A549 (cell line): ENCODE measurements around the gene CHID1. TPM values are rescaled to one million over a fixed set of nuclear protein-coding genes. Genes with fewer than 3 reads are reported as not detected.

Source experiments
- ATAC-seq, 2 experiments: fragments of 200-7000 bp in 1 of 2; fragments of >200 bp in 1 of 2; cut with Nextera tagmentation in 1 of 2; cut with Tn5 transposase in 1 of 2; 3 replicates each; pipeline versions ENCODE4 v1.8.0 to v1.9.1; 2018 to 2020; ENCODE audit warnings: mild to moderate bottlenecking in 1 of 2, moderate library complexity in 1 of 2
- CTCF ChIA-PET: fragments of 300-600 bp; sonication (Branson Sonifier 250); formaldehyde crosslinking; extraction: SDS; loops from one replicate; lab custom pipeline; 2021; ENCODE audit warnings: antibody characterized with exemption, inconsistent platforms; lab: Yijun Ruan, JAX
- POLR2A ChIA-PET: fragments of 350-600 bp; formaldehyde crosslinking; extraction: SDS; loops from one replicate; lab custom pipeline; 2021; ENCODE audit warnings: antibody characterized with exemption, inconsistent platforms; lab: Yijun Ruan, JAX
- DNase-seq, 2 experiments: peaks; one replicate each; pipeline versions ENCODE4 v3.0.0 to v3.0.0-alpha.2; 2011 to 2016; ENCODE audit warnings: low read depth in 1 of 2, low spot score in 1 of 2
- FAIRE-seq: peaks from 2 replicates; lab custom pipeline; 2011; peaks lifted over from hg19 to GRCh38; lab: Jason Lieb, UNC
- H3K27ac ChIP-seq, 2 experiments: fragments of >200 bp; sonication (Bioruptor Twin); formaldehyde crosslinking; 3 replicates each; pipeline ENCODE4 v1.5.1; 2016 to 2017
- H3K4me1 ChIP-seq: fragments of >200 bp; sonication (Bioruptor Twin); formaldehyde crosslinking; 3 replicates; pipeline ENCODE4 v1.6.1; 2016
- H3K4me2 ChIP-seq: fragments of >200 bp; sonication (Bioruptor Twin); formaldehyde crosslinking; 3 replicates; pipeline ENCODE4 v1.6.1; 2016
- H3K4me3 ChIP-seq: fragments of >200 bp; sonication (Bioruptor Twin); formaldehyde crosslinking; 3 replicates; pipeline ENCODE4 v1.5.1; 2016
- H3K9me3 ChIP-seq: fragments of >200 bp; sonication (Bioruptor Twin); formaldehyde crosslinking; 3 replicates; pipeline ENCODE4 v1.6.1; 2016
- BHLHE40 ChIP-seq: IDR thresholded peaks from 2 replicates; pipeline ENCODE4 v1.6.1; 2012; ENCODE audit warnings: low read depth, low read length, inconsistent platforms
- CBX2 ChIP-seq: fragments of 200-600 bp; sonication (generic); IDR thresholded peaks from 2 replicates; pipeline ENCODE4 v1.6.1; 2016; ENCODE audit warnings: low read depth, mild to moderate bottlenecking, borderline replicate concordance
- CEBPB ChIP-seq, 2 experiments: fragments of >200 bp in 1 of 2; sonication (Bioruptor Twin) in 1 of 2; formaldehyde crosslinking in 1 of 2; IDR thresholded peaks; 2 replicates each; pipeline ENCODE4 v1.6.1; 2012 to 2016
- FOSB ChIP-seq: fragments of 250-450 bp; sonication (Bioruptor Pico); IDR thresholded peaks from 2 replicates; pipeline ENCODE4 v1.5.0; 2020; ENCODE audit warnings: mild to moderate bottlenecking, moderate library complexity
- FOXS1 ChIP-seq: fragments of 250-450 bp; sonication (Bioruptor Pico); IDR thresholded peaks from 2 replicates; pipeline ENCODE4 v1.5.0; 2020; ENCODE audit warnings: mild to moderate bottlenecking, moderate library complexity
- HDAC2 ChIP-seq: fragments of 200-600 bp; sonication (generic); IDR thresholded peaks from 2 replicates; pipeline ENCODE4 v1.6.1; 2016
- HEYL ChIP-seq: fragments of 250-450 bp; sonication (Bioruptor Pico); IDR thresholded peaks from 2 replicates; pipeline ENCODE4 v1.8.0; 2021; ENCODE audit warnings: mild to moderate bottlenecking, moderate library complexity
- HMGXB4 ChIP-seq: fragments of 250-450 bp; sonication (Bioruptor Pico); IDR thresholded peaks from 2 replicates; pipeline ENCODE4 v1.5.0; 2021; ENCODE audit warnings: mild to moderate bottlenecking, moderate library complexity, borderline replicate concordance
- JUNB ChIP-seq: fragments of >200 bp; sonication (Bioruptor Twin); formaldehyde crosslinking; IDR thresholded peaks from 2 replicates; pipeline ENCODE4 v1.6.1; 2016
- MAFK ChIP-seq: fragments of 450-650 bp; IDR thresholded peaks from 2 replicates; pipeline ENCODE4 v1.6.1; 2014; ENCODE audit not compliant: partially characterized antibody
- MAZ ChIP-seq: fragments of 150-350 bp; IDR thresholded peaks from 2 replicates; pipeline ENCODE4 v1.6.1; 2014; ENCODE audit warnings: antibody characterized with exemption, low read depth, low read length, borderline replicate concordance
- NFE2L2 ChIP-seq: fragments of 150-350 bp; conservative IDR thresholded peaks from 2 replicates; pipeline ENCODE4 v1.6.1; 2014; ENCODE audit warnings: low read length
- NPAS2 ChIP-seq: fragments of 250-450 bp; sonication (Bioruptor Pico); IDR thresholded peaks from 2 replicates; pipeline ENCODE4 v1.8.0; 2022; ENCODE audit warnings: mild to moderate bottlenecking, moderate library complexity, borderline replicate concordance
- NR3C1 ChIP-seq: fragments of >200 bp; sonication (Bioruptor Twin); formaldehyde crosslinking; IDR thresholded peaks from 3 replicates; pipeline ENCODE4 v1.6.1; 2017
- PHF8 ChIP-seq: fragments of 200-600 bp; sonication (generic); IDR thresholded peaks from 2 replicates; pipeline ENCODE4 v1.6.1; 2016; ENCODE audit warnings: low read depth, mild to moderate bottlenecking, antibody characterized with exemption, moderate library complexity, borderline replicate concordance
- POLR2A ChIP-seq: IDR thresholded peaks from 2 replicates; pipeline ENCODE4 v1.6.1; 2012; ENCODE audit warnings: mild to moderate bottlenecking, low read length
- RAD21 ChIP-seq, 2 experiments: fragments of >200 bp in 1 of 2; sonication (Bioruptor Twin) in 1 of 2; formaldehyde crosslinking in 1 of 2; IDR thresholded peaks in 1 of 2; conservative IDR thresholded peaks in 1 of 2; 2 replicates in 1 of 2; 3 replicates in 1 of 2; pipeline ENCODE4 v1.6.1; 2012 to 2018; ENCODE audit warnings: inconsistent platforms in 1 of 2
- RCOR1 ChIP-seq: fragments of 150-350 bp; IDR thresholded peaks from 2 replicates; pipeline ENCODE4 v1.6.1; 2014; ENCODE audit warnings: antibody characterized with exemption, low read length, low read depth
- TP53 ChIP-seq: fragments of 250-450 bp; sonication (Bioruptor Pico); IDR thresholded peaks from 2 replicates; pipeline ENCODE4 v1.5.0; 2021; ENCODE audit warnings: mild to moderate bottlenecking, moderate library complexity
- USF2 ChIP-seq: fragments of 450-650 bp; IDR thresholded peaks from 2 replicates; pipeline ENCODE4 v1.6.1; 2014; ENCODE audit warnings: antibody characterized with exemption
- ZC3H11A ChIP-seq: fragments of 450-650 bp; IDR thresholded peaks from 2 replicates; pipeline ENCODE4 v1.6.1; 2014; ENCODE audit warnings: antibody characterized with exemption, mild to moderate bottlenecking
- ZFP36 ChIP-seq: fragments of 450-650 bp; IDR thresholded peaks from 2 replicates; pipeline ENCODE4 v1.6.1; 2014; ENCODE audit warnings: borderline replicate concordance; ENCODE audit not compliant: partially characterized antibody
- ZSCAN20 ChIP-seq: fragments of 250-450 bp; sonication (Bioruptor Pico); IDR thresholded peaks from 2 replicates; pipeline ENCODE4 v1.8.0; 2022; ENCODE audit warnings: mild to moderate bottlenecking, moderate library complexity
- WGBS: methylation state at CpG from one replicate; pipeline ENCODE4 v1.1.6; 2017; ENCODE audit errors: missing lambda C conversion rate; 5-methylcytosine and 5-hydroxymethylcytosine counted together
- polyA plus RNA-seq, 4 experiments: library from polyadenylated mRNA; depleted of rRNA in 3 of 4; stranded (reverse); fragments of >200 nt; fragmentation: RNase III in 1 of 4; extraction: RNeasy Plus Mini Kit Qiagen cat#74134 plus additional on column Dnase treatment in 1 of 4; gene quantifications; 2 replicates in 3 of 4; 3 replicates in 1 of 4; pipeline ENCODE4 v1.2.3, GENCODE V29; 2011 to 2017
- TF ChIP-seq, protein P1 (sequence below): fragments of 200-600 bp; sonication (generic); IDR thresholded peaks from 2 replicates; pipeline ENCODE4 v1.6.1; 2016; ENCODE audit warnings: antibody characterized with exemption, mild to moderate bottlenecking, moderate library complexity

The CHID1 gene
- polyA plus RNA-seq, 2 of the 4 experiments (the other 2 are of a cell fraction): 53.8 to 70.6 TPM

GRCh38 chr11:893008-893654 lies 17.5 kb downstream of the CHID1 start (continued):
- TF ChIP-seq CBX2: no peak
- TF ChIP-seq, protein P1, sequence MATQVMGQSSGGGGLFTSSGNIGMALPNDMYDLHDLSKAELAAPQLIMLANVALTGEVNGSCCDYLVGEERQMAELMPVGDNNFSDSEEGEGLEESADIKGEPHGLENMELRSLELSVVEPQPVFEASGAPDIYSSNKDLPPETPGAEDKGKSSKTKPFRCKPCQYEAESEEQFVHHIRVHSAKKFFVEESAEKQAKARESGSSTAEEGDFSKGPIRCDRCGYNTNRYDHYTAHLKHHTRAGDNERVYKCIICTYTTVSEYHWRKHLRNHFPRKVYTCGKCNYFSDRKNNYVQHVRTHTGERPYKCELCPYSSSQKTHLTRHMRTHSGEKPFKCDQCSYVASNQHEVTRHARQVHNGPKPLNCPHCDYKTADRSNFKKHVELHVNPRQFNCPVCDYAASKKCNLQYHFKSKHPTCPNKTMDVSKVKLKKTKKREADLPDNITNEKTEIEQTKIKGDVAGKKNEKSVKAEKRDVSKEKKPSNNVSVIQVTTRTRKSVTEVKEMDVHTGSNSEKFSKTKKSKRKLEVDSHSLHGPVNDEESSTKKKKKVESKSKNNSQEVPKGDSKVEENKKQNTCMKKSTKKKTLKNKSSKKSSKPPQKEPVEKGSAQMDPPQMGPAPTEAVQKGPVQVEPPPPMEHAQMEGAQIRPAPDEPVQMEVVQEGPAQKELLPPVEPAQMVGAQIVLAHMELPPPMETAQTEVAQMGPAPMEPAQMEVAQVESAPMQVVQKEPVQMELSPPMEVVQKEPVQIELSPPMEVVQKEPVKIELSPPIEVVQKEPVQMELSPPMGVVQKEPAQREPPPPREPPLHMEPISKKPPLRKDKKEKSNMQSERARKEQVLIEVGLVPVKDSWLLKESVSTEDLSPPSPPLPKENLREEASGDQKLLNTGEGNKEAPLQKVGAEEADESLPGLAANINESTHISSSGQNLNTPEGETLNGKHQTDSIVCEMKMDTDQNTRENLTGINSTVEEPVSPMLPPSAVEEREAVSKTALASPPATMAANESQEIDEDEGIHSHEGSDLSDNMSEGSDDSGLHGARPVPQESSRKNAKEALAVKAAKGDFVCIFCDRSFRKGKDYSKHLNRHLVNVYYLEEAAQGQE: no peak
- TF ChIP-seq, all 56 proteins: peak for 0

- Histone ChIP-seq H3K4me3 (no peak overlapping the region), H3K4me2 (no peak overlapping the region)
- CTCF ChIA-PET: interaction anchor here (1.4 to 1.6 kb wide), 2 partner anchors 15 to 34 kb away, joined by 3 to 4 read pairs; no protein-coding TSS in a partner anchor
- 88% methylated on average over 17 of the region's 27 CpGs for WGBS
- TF ChIP-seq BHLHE40: no peak
- TF ChIP-seq NR3C1: no peak
- no peak for TF ChIP-seq ZC3H11A
- no peak for TF ChIP-seq FOXS1 (CRISPR knock-in tag)
- TF ChIP-seq HEYL (CRISPR knock-in tag): no peak
- no peak for TF ChIP-seq ZSCAN20
- no peak for TF ChIP-seq NFE2L2
- no peak for TF ChIP-seq NPAS2 (CRISPR knock-in tag)
- TF ChIP-seq RCOR1: no peak
- TF ChIP-seq CEBPB (IDR thresholded peaks at IDR 0.05): no peak
- no peak for TF ChIP-seq FOSB (CRISPR knock-in tag)
- TF ChIP-seq HDAC2: no peak
- TF ChIP-seq MAFK: no peak
- TF ChIP-seq HMGXB4: no peak
- TF ChIP-seq, all 56 proteins: peak for 0
- no peak for FAIRE-seq
- ATAC-seq: no peak
- POLR2A ChIA-PET: no interaction called here
- no peaks in the 10 kb centered on the region for H3K4me1 ChIP-seq
- H3K27ac ChIP-seq: no peak overlapping the region
- DNase-seq: no peak
- H3K9me3 ChIP-seq: no peaks in the 10 kb centered on the region
These were observed 19.6 kb downstream of the CHID1 start for GRCh38 chr11:890794-891540.

DNA sequence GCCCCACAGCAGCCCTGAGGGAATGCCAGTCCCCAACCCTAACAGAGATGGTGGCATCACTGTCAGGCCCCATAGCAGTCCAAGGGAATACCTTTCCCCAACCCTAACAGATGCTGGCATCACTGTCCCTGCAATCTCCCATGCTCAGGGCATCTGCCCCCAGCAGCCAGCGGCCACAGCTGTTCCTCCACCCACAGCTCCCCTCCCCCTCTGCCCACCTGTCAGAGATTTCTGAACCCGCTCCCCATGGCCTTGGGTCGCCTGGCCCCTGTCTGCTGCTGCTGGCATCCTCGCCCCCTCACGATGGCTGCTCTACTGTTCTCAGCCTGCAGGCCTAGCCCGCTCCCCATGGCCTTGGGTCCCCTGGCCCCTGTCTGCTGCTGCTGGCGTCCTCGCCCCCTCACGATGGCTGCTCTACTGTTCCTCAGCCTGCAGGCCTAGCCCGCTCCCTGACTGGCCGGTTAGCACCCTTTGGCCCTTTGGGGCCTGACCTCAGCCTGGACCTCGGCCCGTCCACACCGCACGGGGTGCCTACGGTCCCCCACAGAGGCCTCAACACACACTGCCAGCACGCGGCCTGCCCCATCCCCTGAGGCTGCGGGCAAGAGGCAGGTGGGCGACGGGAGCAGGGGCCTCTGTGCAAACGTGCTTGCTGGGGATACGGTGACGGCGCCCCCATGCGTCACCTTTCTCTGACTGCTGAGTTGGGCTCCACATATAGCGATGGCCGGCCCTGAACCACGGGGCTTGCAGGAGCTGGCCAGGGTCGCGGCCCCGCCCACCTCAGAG lies 20.7 kb downstream of the CHID1 start:
- DNase-seq: no peak
- H3K4me1 ChIP-seq: no peaks in the 10 kb centered on the region
- FAIRE-seq: no peak
- WGBS: 93% methylated on average over 15 of the region's 32 CpGs
- H3K4me2 ChIP-seq: no peak overlapping the region
- H3K4me3 ChIP-seq: no peak overlapping the region
- ChIA-PET CTCF (interaction anchor here (1.5 kb wide), 1 partner anchor 42 kb away, joined by 3 read pairs; no protein-coding TSS in a partner anchor), POLR2A (no interaction called here)
- H3K27ac ChIP-seq: no peak overlapping the region
- no peaks in the 10 kb centered on the region for H3K9me3 ChIP-seq
- ATAC-seq: no peak
- no peak for TF ChIP-seq JUNB
- TF ChIP-seq RCOR1: no peak
- TF ChIP-seq USF2: no peak
- no peak for TF ChIP-seq ZSCAN20
- TF ChIP-seq MAFK: no peak
- TF ChIP-seq HMGXB4: no peak
- TF ChIP-seq RAD21 (conservative IDR thresholded peaks at IDR 0.05 in 1 of 2, IDR thresholded peaks at IDR 0.05 in 1 of 2): no peak
- TF ChIP-seq TP53 (CRISPR knock-in tag): no peak
- TF ChIP-seq MAZ: no peak
- TF ChIP-seq POLR2A: no peak
- no peak for TF ChIP-seq FOXS1 (CRISPR knock-in tag)
- no peak for TF ChIP-seq NPAS2 (CRISPR knock-in tag)
- no peak for TF ChIP-seq PHF8
- no peak for TF ChIP-seq ZFP36
